NCI-H2196 treated with DMSO at 0.1 percent for 48 hours (cell line): ENCODE results near the gene ABLIM1.

Source experiments
- DNase-seq: peaks from one replicate; lab custom pipeline; 2025; ENCODE audit not compliant: unreplicated experiment; lab: John Stamatoyannopoulos, UW

ABLIM1 gene

DNA sequence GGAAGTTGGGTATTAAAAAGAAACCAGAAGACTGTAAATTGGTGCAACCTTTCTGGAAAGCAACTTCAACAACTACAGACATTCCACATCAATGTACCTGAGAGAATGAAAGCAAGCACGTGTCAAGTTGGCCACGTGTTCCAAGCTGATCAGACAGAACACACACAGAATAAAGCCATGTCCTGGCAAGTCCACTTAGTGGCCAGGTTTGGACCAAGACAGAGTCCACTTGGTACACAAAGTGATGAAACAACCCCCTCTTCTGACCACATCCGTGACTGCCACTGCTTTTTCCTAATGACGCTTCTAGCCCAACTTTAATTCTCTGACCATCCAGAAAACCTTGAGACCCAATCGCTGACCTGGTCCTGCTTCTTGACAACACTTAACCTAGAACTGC is 109.4 kb downstream of the ABLIM1 start:
- no peak for DNase-seq

GRCh38 chr10:114547514-114547913 is 110.6 kb downstream of the ABLIM1 start:
- no peak for DNase-seq

GRCh38 chr10:114547056-114547455 is 111.0 kb downstream of the ABLIM1 start:
- no peak for DNase-seq

- DNase-seq: no peak
These were observed 112.3 kb downstream of the ABLIM1 start for GRCh38 chr10:114545819-114546218.

- DNase-seq: no peak
These were observed 113.0 kb downstream of the ABLIM1 start for GRCh38 chr10:114545071-114545470.

GRCh38 chr10:114544045-114544659 is 113.9 kb downstream of the ABLIM1 start:
- DNase-seq: no peak

DNA sequence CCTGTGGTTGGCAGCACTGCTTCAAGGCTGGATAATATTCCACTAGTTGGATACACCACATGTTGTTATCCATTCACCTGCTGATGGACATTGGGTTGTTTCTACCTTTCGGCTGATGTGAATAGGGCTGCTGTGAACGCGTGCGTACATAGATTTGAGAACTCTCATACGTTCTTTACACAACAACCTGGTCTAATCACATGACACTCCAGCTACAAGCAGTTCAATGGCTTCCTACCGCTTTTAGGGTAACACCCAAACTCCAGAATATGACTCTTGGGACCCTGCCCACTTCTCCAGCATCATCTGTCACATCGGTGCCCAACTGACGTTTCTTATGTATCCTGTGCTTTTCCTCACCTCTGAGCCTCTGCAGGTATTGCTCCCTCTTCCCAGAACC is 114.6 kb downstream of the ABLIM1 start:
- no peak for DNase-seq

GRCh38 chr10:114542373-114542772 is 115.7 kb downstream of the ABLIM1 start:
- no peak for DNase-seq

DNA sequence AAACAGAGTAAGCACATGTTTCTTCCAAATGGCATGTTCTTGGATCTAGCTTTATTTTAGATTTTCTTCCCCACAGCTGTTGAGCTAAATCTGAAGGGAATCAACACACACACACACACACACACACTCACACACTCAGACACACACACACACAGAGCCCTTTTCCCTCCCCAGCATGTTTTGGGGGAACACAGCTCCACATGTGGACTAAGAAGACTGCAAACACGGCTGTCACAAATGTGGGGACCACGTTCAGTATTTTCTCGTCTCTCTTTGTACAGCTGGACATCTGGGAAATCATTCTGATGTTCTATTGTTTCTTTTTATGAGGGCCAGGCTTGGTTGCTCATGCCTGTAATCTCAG is 116.3 kb downstream of the ABLIM1 start:
- DNase-seq: no peak

DNA sequence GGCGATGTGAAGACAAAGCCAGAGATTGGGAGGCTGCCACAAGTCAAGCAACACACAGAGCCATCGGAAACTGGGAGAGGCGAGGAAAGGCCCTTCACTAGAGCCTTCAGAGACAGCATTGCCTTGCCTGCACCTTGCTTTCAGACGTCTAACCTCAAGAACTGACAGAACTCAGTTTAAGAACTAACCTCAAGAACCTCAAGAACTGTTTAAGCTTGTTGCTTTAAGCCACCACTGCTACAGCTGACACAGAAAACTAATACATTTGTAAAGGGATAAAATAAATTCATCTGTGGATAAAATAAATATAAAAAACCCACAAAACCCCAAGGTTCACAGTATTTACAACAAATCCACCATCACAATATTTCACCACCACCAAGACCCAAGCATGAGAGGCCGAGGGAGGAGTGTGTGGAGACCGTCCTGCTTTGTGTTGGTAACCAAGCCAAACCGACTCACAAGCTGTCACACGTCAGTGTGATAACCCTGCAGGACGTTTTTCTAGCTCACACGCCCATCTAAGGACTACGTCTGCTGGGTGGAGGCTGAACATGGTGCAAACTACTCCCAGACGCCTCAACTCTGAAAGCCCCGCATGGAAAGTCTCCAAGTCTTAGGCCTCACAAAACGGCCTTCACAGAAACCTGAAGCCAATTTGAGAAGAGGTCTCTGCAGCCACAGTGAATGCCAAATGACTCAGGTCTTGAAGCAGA is 116.8 kb downstream of the ABLIM1 start:
- DNase-seq: no peak

DNA sequence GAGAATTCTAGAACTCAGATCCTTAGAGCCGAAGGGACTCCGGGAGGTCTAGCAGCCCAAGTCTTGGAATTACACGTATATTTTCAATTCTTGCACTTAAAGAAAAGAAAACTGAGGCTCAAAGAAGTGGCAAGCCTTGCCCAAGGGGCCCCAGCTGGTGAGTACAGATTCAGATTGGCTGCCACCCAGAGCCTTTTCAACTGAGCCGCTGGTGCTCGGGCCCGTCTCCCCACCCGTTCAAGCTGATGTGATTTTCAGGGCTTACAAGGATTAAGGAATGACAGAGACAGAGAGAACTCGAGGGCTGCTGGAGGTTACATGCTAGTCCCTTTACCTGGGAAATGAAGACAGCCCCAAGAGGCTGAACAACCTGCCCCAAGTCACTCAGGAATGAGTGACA is 117.8 kb downstream of the ABLIM1 start:
- no peak for DNase-seq

DNA sequence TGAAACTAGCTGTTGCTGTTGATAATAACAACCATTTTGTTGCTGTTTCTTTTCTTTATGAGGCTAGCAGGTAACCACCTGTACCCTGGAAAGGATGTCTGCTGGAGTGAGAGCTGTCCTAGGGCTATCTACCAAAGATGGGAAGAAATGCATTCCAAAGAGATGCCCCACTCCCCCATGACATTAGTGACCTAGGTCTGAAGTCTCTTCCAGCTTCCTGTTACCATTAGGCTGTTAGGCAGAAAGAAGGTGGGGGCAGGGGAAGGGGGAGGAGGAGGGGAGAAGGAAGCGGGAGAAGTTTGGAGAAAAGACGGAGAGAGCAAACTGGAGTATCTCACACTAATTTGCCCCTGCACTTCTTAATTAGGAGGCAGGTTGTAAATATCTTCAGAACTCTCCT is 118.5 kb downstream of the ABLIM1 start:
- no peak for DNase-seq

GRCh38 chr10:114538181-114538906 is 119.7 kb downstream of the ABLIM1 start:
- DNase-seq: no peak

DNA sequence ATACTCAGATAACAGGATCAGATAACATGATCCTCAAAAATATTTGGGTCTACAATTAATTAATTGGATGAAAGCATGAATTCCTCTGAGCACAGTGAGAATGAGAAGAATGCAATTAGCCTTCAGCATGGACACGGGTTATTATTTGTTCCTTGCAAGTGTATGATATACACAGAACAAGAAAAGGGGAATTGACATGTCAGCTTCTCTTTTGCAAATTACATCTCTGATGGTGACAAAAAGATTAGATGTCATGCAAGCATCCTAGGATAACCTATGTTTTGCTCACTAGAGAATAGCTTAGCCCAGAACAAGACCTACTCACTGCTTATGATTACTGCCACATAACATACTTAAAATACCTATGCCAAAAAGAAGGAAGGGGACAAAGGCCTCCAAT is 120.3 kb downstream of the ABLIM1 start:
- no peak for DNase-seq

DNA sequence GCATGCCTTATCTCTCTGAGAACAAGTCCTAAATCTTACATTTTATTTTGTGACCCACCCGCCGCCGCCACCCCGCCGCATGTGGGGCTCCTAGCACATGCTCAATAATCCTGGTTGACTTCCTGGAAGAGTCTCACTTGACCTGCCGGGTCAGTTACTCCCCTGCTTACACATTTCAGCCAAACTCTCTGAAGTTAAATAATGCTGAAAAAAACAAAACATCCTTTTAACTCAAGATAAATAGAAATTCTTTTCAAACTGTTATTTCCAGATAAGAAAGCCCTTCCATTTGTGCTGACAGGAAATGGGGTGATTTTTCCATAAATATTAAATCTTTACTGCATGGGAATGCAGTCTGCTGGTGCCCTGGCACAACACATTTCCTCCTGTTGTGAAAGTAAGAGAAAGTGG is 123.5 kb downstream of the ABLIM1 start:
- DNase-seq: no peak

GRCh38 chr10:114532226-114532625 is 125.8 kb downstream of the ABLIM1 start:
- DNase-seq: no peak

DNA sequence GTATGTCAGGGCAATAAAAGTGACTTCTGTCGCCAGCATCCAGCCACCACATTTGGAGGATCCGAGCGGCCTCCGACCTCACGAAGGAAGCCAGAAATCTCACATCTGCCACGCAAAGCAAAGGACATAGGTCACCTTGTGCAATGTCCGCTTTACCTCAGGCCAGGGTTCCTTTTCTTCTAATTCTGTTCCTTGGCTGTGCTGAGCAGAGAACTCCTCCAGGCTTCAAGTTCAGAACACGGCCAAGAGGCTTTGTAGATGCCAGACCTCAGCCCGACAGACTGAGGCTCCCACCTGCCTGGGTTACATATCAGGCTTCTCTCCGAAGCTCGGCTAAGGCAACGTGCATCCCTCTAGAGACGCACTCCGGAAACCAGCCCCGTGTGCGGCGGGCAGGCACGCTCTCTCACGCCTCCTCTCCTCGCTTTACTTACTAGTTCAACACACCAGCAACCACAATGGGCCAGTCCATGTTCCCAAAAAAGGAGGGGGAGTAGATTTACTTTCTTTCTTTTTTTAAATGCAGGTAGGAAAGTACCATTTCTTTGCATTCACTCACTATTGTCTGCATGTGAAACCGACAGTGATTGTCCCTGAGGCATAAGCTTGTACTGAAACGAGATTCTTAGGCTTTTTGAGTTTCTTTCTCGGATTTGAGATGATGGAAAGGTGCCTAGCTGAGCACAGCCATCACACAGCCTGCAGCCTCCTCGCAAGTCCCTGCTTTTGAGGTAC is 131.4 kb downstream of the ABLIM1 start:
- peak; percentile 41 for DNase-seq

- no peak for DNase-seq
These were observed 132.0 kb downstream of the ABLIM1 start for GRCh38 chr10:114526126-114526503.

DNA sequence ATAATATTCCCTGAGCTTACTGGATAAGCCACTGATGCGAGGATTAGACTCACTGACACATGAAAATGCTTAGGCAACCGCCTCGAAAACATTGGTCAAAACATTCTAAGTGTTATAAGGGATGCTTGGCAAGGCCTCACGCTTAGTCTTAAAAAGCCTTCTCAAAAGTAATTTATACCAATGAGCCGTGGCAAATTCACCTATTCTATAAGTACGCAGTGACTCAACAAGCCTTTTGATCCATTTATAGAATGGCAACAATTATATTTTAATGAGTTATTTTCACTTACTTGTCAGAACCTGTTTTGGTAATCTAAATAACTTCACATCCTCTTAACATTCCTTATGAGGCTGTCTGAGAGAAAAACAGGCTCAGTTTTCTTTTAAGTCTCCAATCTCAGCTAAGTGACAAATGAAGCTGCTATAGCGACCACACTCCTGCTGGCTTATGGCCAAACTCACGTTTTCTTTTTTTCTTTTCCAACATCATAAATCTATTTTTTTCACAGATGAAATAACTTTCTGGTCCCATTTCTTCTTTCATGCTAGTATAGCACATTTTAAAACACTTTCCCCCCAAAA is 132.6 kb downstream of the ABLIM1 start:
- DNase-seq: no peak

- no peak for DNase-seq
These were observed 134.2 kb downstream of the ABLIM1 start for GRCh38 chr10:114523876-114524275.

- DNase-seq: no peak
These were observed 136.8 kb downstream of the ABLIM1 start for GRCh38 chr10:114521255-114521654.
